Measurements from ENCODE around the gene CAP1. TPM values are rescaled to one million over a fixed set of nuclear protein-coding genes. Genes with fewer than 3 reads are reported as not detected.

CAP1 gene
- total and polyA plus RNA-seq, 9 of the 15 experiments (the other 6 are each of a cell fraction or from before 2014, with no cell fraction given), result 230 to 658 (median 281) TPM

DNA sequence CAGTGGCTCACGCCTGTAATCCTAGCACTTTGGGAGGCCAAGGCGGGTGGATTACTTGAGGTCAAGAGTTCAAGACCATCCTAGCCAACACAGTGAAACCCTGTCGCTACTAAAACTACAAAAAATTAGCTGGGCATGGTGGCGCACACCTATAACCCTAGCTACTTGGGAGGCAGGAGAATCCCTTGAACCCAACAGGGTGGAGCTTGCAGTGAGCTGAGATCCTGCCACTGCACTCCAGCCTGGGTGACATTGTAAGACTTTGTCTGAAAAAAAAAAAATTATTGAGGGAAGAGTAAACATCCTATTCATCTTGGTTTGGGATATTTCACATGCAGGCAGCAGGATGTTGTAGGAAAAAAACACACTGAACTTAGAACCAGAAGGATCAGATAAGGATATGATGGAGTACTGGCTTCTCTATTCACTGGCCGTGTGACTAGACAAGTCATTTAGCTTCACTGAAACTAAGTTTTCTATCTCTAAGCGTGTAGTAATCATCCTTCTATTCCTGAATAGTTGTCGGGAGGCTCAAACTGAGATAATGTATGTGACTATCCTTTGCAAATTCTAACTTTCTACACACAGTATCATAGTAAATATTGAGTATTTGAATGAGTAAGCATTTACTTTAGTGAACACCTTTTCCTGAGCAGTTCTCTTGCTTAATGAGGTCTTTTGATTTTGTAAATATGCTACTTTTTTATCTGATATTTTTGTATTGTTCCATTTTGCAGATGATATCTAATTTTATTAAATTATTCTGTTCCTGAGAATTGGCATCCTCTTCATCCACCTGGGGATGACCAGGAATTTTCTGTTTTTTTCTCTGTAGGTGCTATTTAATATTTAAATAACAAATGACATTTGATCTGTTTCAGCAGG is 18.2 kb downstream of the CAP1 start (continued):
- TF ChIP-seq REST (IDR thresholded peaks at IDR 0.05; ENCODE audit: borderline replicate concordance) (no peak), REST (CRISPR knock-in tag; IDR thresholded peaks at IDR 0.05; ENCODE audit: low read depth) (no peak), E2F3 (CRISPR knock-in tag; IDR thresholded peaks at IDR 0.05) (no peak), MED1 (CRISPR knock-in tag; IDR thresholded peaks at IDR 0.05; ENCODE audit: borderline replicate concordance) (no peak), ZBTB49 (CRISPR knock-in tag; IDR thresholded peaks at IDR 0.05; ENCODE audit: borderline replicate concordance) (no peak), ZNF274 (IDR thresholded peaks at IDR 0.05; ENCODE audit: borderline replicate concordance, low read depth, low read length) (no peak), RAD51 (IDR thresholded peaks at IDR 0.05; ENCODE audit: borderline replicate concordance, low read depth) (no peak), DPF2 (IDR thresholded peaks at IDR 0.05) (peak; percentile 39; the same call in 1 of the 2 replicates), PKNOX1 (IDR thresholded peaks at IDR 0.05) (peak; percentile 9; the same call in 1 of the 2 replicates), HEY1 (CRISPR knock-in tag; IDR thresholded peaks at IDR 0.05; ENCODE audit: borderline replicate concordance) (no peak), ZNF644 (tag; IDR thresholded peaks at IDR 0.05; ENCODE audit: low read depth) (no peak), ZNF785 (CRISPR knock-in tag; IDR thresholded peaks at IDR 0.05) (no peak), FOXK2 (conservative IDR thresholded peaks at IDR 0.05 in 1 of 2, IDR thresholded peaks at IDR 0.05 in 1 of 2; ENCODE audit: low read depth in 2 of 2) (peak in 1 of 2 experiments; percentile 12; a peak in 1 of 4 replicates), POLR2H (tag; IDR thresholded peaks at IDR 0.05; ENCODE audit: low read depth) (no peak; the same call in 1 of the 2 replicates), ARNT (IDR thresholded peaks at IDR 0.05) (peak in 1 of 2 experiments; percentile 35; a peak in 1 of 4 replicates), THRAP3 (IDR thresholded peaks at IDR 0.05; ENCODE audit: borderline replicate concordance) (0 out of 2 replicates have a peak, but pooled peaks have one; percentile 19)
